Liver (tissue), 3 donors: ENCODE measurements around the gene KIFC1.

ENCODE experiments used
- CTCF ChIP-seq: fragments of 150-350 bp; IDR thresholded peaks from 2 replicates; pipeline ENCODE4 v1.5.1; 2017; ENCODE audit warnings: improper control_type of control experiment, low read depth, low read length; ENCODE audit not compliant: missing input control
- FOXA1 ChIP-seq: IDR thresholded peaks from 2 replicates; pipeline ENCODE4 v1.6.1; 2016; ENCODE audit warnings: antibody characterized with exemption
- RAD21 ChIP-seq, 2 donors: IDR thresholded peaks; 2 replicates each; pipeline ENCODE4 v1.6.1; 2016; ENCODE audit warnings: antibody characterized with exemption in 2 of 2, mild to moderate bottlenecking in 2 of 2
- REST ChIP-seq: IDR thresholded peaks from 2 replicates; pipeline ENCODE4 v1.6.1; 2016; ENCODE audit warnings: antibody characterized with exemption, mild to moderate bottlenecking
- RXRA ChIP-seq, 2 donors: IDR thresholded peaks; 2 replicates each; pipeline ENCODE4 v1.6.1; 2017 to 2018; ENCODE audit warnings: antibody characterized with exemption in 2 of 2, mild to moderate bottlenecking in 1 of 2
- TAF1 ChIP-seq: conservative IDR thresholded peaks from 2 replicates; pipeline ENCODE4 v1.6.1; 2016; ENCODE audit warnings: antibody characterized with exemption, mild to moderate bottlenecking
- YY1 ChIP-seq: IDR thresholded peaks from 2 replicates; pipeline ENCODE4 v1.6.1; 2016; ENCODE audit warnings: antibody characterized with exemption, mild to moderate bottlenecking
- donor health status: healthy.
- donor health status: healthy.

- no peak for TF ChIP-seq TAF1
- no peak for TF ChIP-seq REST
- no peak for TF ChIP-seq RAD21 (IDR thresholded peaks at IDR 0.05)
- no peak for TF ChIP-seq CTCF
- TF ChIP-seq YY1, result no peak
- no peak for TF ChIP-seq RXRA (IDR thresholded peaks at IDR 0.05)
- TF ChIP-seq FOXA1, result no peak
These were observed 67.1 kb downstream of the KIFC1 start for GRCh38 chr6:33458676-33459075.
